NCI-H82 treated with DMSO at 0.1 percent for 48 hours (cell line): ENCODE results near the gene DDX24.
"Not testable (repeated sequence)": the region's sequence is repeated elsewhere in the genome, so short reads cannot be mapped to it uniquely, and the experiment has no call there.

Experiments
- DNase-seq: peaks from one replicate; lab custom pipeline; 2025; ENCODE audit not compliant: unreplicated experiment; lab: John Stamatoyannopoulos, UW

The DDX24 gene

GRCh38 chr14:94081386-94081820 lies 401 bp upstream of the DDX24 start:
- no peak for DNase-seq

- no peak for DNase-seq
These were observed 946 bp downstream of the DDX24 start for GRCh38 chr14:94079891-94080620.

- no peak for DNase-seq
These were observed 3.2 kb downstream of the DDX24 start for GRCh38 chr14:94077823-94078222.

GRCh38 chr14:94077111-94077821 lies 3.7 kb downstream of the DDX24 start:
- DNase-seq, result no peak

GRCh38 chr14:94075008-94075407 lies 6.0 kb downstream of the DDX24 start:
- no peak for DNase-seq

GRCh38 chr14:94074534-94074933 lies 6.5 kb downstream of the DDX24 start:
- no peak for DNase-seq

GRCh38 chr14:94072076-94072475 lies 8.9 kb downstream of the DDX24 start:
- not testable (repeated sequence) for DNase-seq

GRCh38 chr14:94066089-94066676 lies 14.8 kb downstream of the DDX24 start:
- peak; percentile 3 for DNase-seq

- DNase-seq, result no peak
These were observed 18.6 kb downstream of the DDX24 start for GRCh38 chr14:94062344-94062940.

- no peak for DNase-seq
These were observed 21.0 kb downstream of the DDX24 start for GRCh38 chr14:94059998-94060397.

- DNase-seq, result no peak
These were observed 22.3 kb downstream of the DDX24 start for GRCh38 chr14:94058674-94059138.

GRCh38 chr14:94058128-94058673 lies 22.8 kb downstream of the DDX24 start:
- DNase-seq, result no peak

- DNase-seq, result no peak
These were observed 24.3 kb downstream of the DDX24 start for GRCh38 chr14:94056579-94057308.

- no peak for DNase-seq
These were observed 26.1 kb downstream of the DDX24 start for GRCh38 chr14:94054936-94055335.

- DNase-seq, result no peak
These were observed 26.6 kb downstream of the DDX24 start for GRCh38 chr14:94054401-94054800.

- no peak for DNase-seq
These were observed 28.3 kb downstream of the DDX24 start for GRCh38 chr14:94052662-94053061.

- DNase-seq, result no peak
These were observed 28.8 kb downstream of the DDX24 start for GRCh38 chr14:94052199-94052598.

- no peak for DNase-seq
These were observed 29.2 kb downstream of the DDX24 start for GRCh38 chr14:94051779-94052178.

GRCh38 chr14:94051115-94051514 lies 29.9 kb downstream of the DDX24 start:
- no peak for DNase-seq

GRCh38 chr14:94050231-94050880 lies 30.6 kb downstream of the DDX24 start:
- DNase-seq, result no peak
